ENCODE data around the gene KCNJ5. TPM values are rescaled to one million over a fixed set of nuclear protein-coding genes. Genes with fewer than 3 reads are reported as not detected.

Gene KCNJ5
- total RNA-seq, 2 donors from 2014 or later: 8.2 to 23.3 TPM

- H3K9me3 ChIP-seq: no peaks in the 10 kb centered on the region
- no peak overlapping the region for H3K27ac ChIP-seq
- H3K27me3 ChIP-seq: no peaks in the 10 kb centered on the region
- peaks cover 0 to 14% of the 10 kb centered on the region in 2 donors for H3K4me1 ChIP-seq
- peak; percentile 33 to 80 for TF ChIP-seq CTCF (IDR thresholded peaks at IDR 0.05)
- no peaks in the 10 kb centered on the region for H3K36me3 ChIP-seq
- no peak overlapping the region for H3K4me3 ChIP-seq
- no peak for DNase-seq (ENCODE audit: low spot score)
These were observed 42.2 kb upstream of the KCNJ5 start for GRCh38 chr11:128848815-128849455.

GRCh38 chr11:128852327-128853023 is 38.7 kb upstream of the KCNJ5 start:
- TF ChIP-seq CTCF (IDR thresholded peaks at IDR 0.05): no peak
- Histone ChIP-seq H3K27ac (peak overlapping the region; percentile 33 to 59), H3K4me3 (no peak overlapping the region), H3K4me1 (no peaks in the 10 kb centered on the region), H3K36me3 (no peaks in the 10 kb centered on the region), H3K9me3 (no peaks in the 10 kb centered on the region), H3K27me3 (no peaks in the 10 kb centered on the region)
- DNase-seq (ENCODE audit: low spot score): no peak

GRCh38 chr11:128853559-128853958 is 37.6 kb upstream of the KCNJ5 start:
- no peaks in the 10 kb centered on the region for H3K36me3 ChIP-seq
- no peak overlapping the region for H3K4me3 ChIP-seq
- no peak for TF ChIP-seq CTCF (IDR thresholded peaks at IDR 0.05)
- H3K4me1 ChIP-seq: no peaks in the 10 kb centered on the region
- H3K27me3 ChIP-seq: no peaks in the 10 kb centered on the region
- no peak overlapping the region for H3K27ac ChIP-seq
- DNase-seq (ENCODE audit: low spot score): no peak
- no peaks in the 10 kb centered on the region for H3K9me3 ChIP-seq

- Histone ChIP-seq H3K36me3 (no peaks in the 10 kb centered on the region), H3K9me3 (no peaks in the 10 kb centered on the region), H3K27me3 (no peaks in the 10 kb centered on the region), H3K27ac (no peak overlapping the region), H3K4me1 (peaks cover 0 to 4% of the 10 kb centered on the region in 2 donors), H3K4me3 (no peak overlapping the region)
- DNase-seq (ENCODE audit: low spot score): no peak
- TF ChIP-seq CTCF (IDR thresholded peaks at IDR 0.05): no peak
These were observed 36.3 kb upstream of the KCNJ5 start for GRCh38 chr11:128854841-128855240.

GRCh38 chr11:128856241-128856640 is 34.9 kb upstream of the KCNJ5 start:
- Histone ChIP-seq H3K27ac (no peak overlapping the region), H3K36me3 (no peaks in the 10 kb centered on the region), H3K27me3 (no peaks in the 10 kb centered on the region), H3K9me3 (no peaks in the 10 kb centered on the region), H3K4me3 (no peak overlapping the region), H3K4me1 (peaks cover 0 to 11% of the 10 kb centered on the region in 2 donors)
- no peak for TF ChIP-seq CTCF (IDR thresholded peaks at IDR 0.05)
- no peak for DNase-seq (ENCODE audit: low spot score)

All from right atrium auricular region (tissue), 2 donors.